Urinary bladder (tissue), 4 donors: Measurements from ENCODE around the gene KDM5D. TPM values are rescaled to one million over a fixed set of nuclear protein-coding genes. Genes with fewer than 3 reads are reported as not detected.
A peak's percentile ranks its signal among the peaks of the same experiment; 100 is the strongest.

Source experiments
- DNase-seq: peaks from one replicate; pipeline ENCODE4 v3.0.0-alpha.2; 2015; ENCODE audit errors: extremely low spot score
- H3K27ac ChIP-seq: one replicate; pipeline ENCODE4 v1.5.1; 2013; ENCODE audit warnings: low read depth, mild to moderate bottlenecking, moderate library complexity
- H3K36me3 ChIP-seq: one replicate; pipeline ENCODE4 v1.6.1; 2013; ENCODE audit warnings: mild to moderate bottlenecking, moderate library complexity; ENCODE audit not compliant: insufficient read depth
- H3K4me1 ChIP-seq: one replicate; pipeline ENCODE4 v1.6.1; 2013; ENCODE audit warnings: mild to moderate bottlenecking, moderate library complexity; ENCODE audit not compliant: insufficient read depth
- H3K4me3 ChIP-seq: one replicate; pipeline ENCODE4 v1.5.1; 2013; ENCODE audit warnings: low read depth, low read length
- WGBS: extraction: QIAGEN DNeasy Blood & Tissue Kit; methylation state at CpG from one replicate; pipeline ENCODE4 v1.1.7; 2013; 5-methylcytosine and 5-hydroxymethylcytosine counted together
- polyA plus RNA-seq: library from polyadenylated mRNA; stranded (reverse); fragments of 200-250 nt; gene quantifications from one replicate; pipeline ENCODE4 v1.2.3, GENCODE V29; 2013
- total RNA-seq: library from RNA; depleted of rRNA; stranded (reverse); fragments of >200 nt; gene quantifications from one replicate; pipeline ENCODE4 v1.2.3, GENCODE V29; 2014
- donor health status: healthy with polysubstance abuse.
- donor health status: healthy.

The KDM5D gene
- total RNA-seq (not detected), polyA plus RNA-seq (34.5 TPM)

DNA sequence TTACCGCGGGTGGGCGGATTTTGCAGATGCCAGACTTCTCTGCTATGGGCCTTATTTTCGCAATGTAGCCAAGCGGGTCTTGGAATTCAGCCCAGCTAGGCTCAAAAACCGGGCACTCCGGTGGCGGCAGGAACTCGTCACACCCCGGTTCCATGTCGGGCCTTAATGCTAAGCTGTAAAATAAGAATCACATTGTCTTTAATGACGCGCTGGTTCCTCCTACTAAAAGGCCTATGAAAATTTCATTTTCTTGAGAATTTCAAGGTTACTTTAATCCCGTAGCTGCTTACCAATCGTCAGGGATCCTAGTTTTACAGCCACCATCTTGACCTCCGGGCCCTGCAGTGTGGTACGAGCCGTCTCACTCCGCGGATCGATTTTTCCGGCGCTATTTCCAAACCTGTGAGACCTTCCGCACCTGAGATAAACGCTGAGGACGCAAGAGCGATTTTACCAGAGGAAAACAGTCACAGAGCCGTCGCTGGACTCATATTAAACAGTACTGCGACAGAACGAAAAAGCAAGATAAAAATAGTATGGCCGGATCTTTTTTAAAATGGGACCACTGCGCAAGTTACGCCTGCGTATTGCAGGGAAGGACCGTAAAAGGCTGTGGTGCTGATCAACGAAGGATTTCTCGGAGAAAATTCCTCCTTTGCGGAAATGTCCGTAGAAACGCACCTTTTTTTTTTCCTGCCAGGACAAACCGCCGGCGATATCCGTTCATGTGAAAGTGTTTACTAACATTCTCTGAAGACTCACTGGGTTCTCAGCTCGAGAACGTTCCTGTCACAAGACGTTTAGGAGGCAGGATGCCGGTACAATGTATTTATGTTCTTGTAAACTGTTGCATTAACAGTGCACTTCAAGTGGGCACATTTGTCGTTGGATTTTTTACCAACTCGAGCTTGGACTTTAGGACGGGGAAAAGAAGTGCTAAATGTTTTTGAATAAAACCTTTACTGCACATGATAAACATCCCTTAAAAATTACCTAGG lies at the start of gene KDM5D:
TSS of gene KDM5D (minus strand) at position 346 of the 998 bp plus-strand sequence. CDS start at position 154, 192 bp downstream.
- peaks cover 5% of the 10 kb centered on the region for H3K36me3 ChIP-seq
- no peaks in the 10 kb centered on the region for H3K4me1 ChIP-seq
- H3K4me3 ChIP-seq: peak within 1 kb of the TSS; percentile 64
- WGBS: under 1% methylated on average over 52 of the region's 52 CpGs
- DNase-seq: peak; percentile 47
- peak within 1 kb of the TSS; percentile 87 for H3K27ac ChIP-seq

DNA sequence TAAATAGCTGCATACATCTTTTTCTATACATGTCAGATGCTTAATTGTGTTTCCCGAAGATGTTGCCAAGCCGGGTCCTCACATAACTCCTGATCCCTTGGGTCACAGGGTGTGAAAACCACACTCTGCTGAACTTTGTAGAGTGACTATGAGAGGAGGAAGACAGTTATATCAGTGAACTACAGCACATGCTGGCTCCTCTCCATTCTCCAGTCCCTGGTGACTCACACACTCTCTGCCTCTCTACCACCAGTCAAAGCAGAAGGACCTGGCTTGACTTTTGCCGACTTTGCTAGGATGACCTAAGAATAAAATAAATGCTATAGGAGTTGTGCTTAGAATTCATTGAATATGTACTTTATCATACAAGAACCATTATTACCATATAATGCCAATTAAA lies 23.8 kb upstream of the KDM5D start:
- WGBS: 71% methylated on average over 3 of the region's 3 CpGs
- DNase-seq: no peak
- Histone ChIP-seq H3K36me3 (no peaks in the 10 kb centered on the region), H3K4me3 (no peak overlapping the region), H3K4me1 (no peaks in the 10 kb centered on the region), H3K27ac (no peak overlapping the region)

DNA sequence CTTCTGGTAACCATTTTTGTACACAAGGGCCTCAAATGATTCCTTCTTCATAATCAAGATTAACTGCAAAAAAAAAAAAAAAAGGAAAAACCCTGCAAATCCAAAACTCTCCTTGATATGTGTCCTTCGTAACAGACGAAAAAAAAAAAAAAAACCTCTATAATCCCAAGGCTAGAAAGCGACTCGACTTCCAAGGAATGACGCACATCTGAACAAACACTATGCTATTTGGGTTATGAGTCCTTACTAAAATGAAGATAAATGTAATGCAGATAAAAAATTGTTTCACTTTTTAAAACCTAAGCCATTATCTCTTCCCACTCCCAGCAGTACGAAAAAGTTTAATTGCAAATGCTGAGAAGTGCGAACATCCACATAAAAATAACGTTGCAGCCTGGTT lies 1.2 kb downstream of the KDM5D start:
- peak overlapping the region; percentile 64 for H3K4me3 ChIP-seq

DNA sequence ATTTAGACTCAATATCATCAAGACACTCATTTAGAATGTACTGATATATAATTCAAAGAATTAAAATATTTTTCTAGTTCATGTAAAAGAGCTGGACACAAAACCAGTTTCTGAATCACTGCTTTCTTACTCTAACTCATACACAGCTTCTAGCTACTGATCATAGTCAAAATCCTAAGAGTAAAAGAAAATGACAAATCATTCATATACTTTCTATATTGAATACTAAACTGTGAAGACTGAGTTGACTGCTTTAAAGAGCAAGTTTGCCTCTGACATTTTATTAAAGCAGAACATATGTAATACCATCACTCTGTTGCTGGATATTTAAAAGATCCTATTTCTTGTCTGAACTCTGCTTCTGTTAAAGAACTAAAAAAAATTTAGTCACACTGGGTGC lies 2.4 kb downstream of the KDM5D start:
- Histone ChIP-seq H3K4me3 (no peak overlapping the region), H3K36me3 (peaks cover 5% of the 10 kb centered on the region), H3K4me1 (no peaks in the 10 kb centered on the region), H3K27ac (no peak overlapping the region)
- DNase-seq: no peak

More for the DNA sequence above, 1.2 kb downstream of the KDM5D start:
- H3K36me3 ChIP-seq: peaks cover 5% of the 10 kb centered on the region
- H3K4me1 ChIP-seq: no peaks in the 10 kb centered on the region
- 47% methylated on average over 8 of the region's 8 CpGs for WGBS
- no peak overlapping the region for H3K27ac ChIP-seq
- DNase-seq: no peak

DNA sequence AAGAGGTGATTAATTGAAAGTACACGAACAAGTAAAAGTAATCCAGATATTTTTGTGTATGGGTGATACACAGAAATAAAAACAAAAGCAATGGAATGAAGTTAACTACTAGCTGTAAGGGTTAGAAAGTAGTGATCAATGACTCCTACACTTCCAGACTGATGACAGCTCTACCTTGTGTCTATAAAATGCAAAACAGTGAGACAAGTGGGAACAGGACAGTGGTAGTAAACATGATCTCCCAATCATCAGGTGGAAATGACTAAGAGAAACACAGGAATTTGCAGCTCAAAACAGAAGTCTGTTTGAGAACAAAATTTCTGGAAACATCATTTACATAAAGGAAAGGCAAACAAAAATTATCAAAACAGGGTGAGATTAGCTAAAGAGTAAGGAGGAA lies 10.1 kb downstream of the KDM5D start:
- no peak overlapping the region for H3K27ac ChIP-seq
- H3K36me3 ChIP-seq: no peaks in the 10 kb centered on the region
- WGBS: 81% methylated on average over 1 of the region's 1 CpG
- no peaks in the 10 kb centered on the region for H3K4me1 ChIP-seq
- no peak overlapping the region for H3K4me3 ChIP-seq
- DNase-seq: no peak

DNA sequence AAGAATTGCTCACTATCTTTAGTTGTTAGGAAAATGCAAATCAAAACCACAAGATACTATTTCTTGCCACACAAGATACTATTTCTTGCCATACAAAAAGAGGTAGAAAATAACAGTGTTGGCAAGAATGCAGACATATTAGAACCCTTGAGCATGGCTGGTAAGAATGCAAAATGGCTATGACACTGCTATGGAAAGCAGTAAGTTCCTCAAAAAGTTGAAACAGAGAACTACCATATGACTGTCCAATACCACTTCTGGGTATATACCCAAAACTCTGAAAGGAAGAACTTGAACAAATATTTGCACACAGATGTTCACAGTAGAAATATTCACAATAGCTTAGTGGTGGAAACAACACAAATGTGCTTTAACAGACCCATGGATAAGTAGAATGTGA lies 26.6 kb downstream of the KDM5D start:
- H3K27ac ChIP-seq: no peak overlapping the region
- no peak for DNase-seq
- no peaks in the 10 kb centered on the region for H3K4me1 ChIP-seq
- H3K36me3 ChIP-seq: peaks cover 3% of the 10 kb centered on the region
- no peak overlapping the region for H3K4me3 ChIP-seq

DNA sequence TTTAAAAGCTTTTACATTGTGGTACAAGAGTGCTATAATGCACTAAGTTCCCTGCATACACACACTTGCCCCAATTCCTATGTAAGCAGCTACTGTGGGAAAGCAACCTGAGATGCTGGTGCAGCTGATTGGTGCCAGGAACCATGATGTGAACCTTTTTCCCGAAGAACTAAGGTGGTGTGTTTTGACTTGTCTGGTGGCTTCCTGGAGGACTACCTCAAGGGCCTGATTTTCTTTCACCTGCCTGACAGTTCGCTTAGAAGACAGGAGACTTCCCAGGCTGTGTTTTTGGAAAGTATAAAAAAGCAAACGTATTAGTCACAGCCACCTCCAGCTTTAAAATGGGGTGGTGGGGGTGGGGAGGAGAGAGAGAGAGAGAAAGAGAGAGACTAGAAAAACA lies 27.4 kb downstream of the KDM5D start:
- Histone ChIP-seq H3K4me3 (no peak overlapping the region), H3K36me3 (peaks cover 3% of the 10 kb centered on the region), H3K27ac (no peak overlapping the region), H3K4me1 (no peaks in the 10 kb centered on the region)
- 89% methylated on average over 3 of the region's 3 CpGs for WGBS
- no peak for DNase-seq

DNA sequence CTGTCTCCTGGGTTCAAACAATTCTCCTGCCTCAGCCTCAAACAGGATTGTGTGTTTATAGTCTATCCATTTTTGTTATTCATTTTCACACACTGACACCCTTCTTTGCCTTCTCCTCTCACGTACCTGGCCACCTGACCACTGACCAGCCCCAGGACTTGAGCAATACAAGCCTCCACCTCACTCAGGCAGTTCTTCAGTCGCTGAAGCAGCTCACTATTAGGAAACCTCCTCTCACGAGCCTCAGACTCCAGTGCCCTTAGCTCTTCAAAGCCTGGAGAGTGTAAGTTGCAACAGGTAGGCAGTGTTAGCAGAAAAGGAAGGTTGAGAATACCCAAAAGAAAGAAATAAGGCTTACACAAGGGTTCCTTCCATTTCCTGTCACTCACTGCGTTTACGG lies 29.3 kb downstream of the KDM5D start:
- Histone ChIP-seq H3K36me3 (peaks cover 3% of the 10 kb centered on the region), H3K4me3 (no peak overlapping the region), H3K27ac (no peak overlapping the region), H3K4me1 (no peaks in the 10 kb centered on the region)
- DNase-seq: no peak
- 97% methylated on average over 5 of the region's 5 CpGs for WGBS

DNA sequence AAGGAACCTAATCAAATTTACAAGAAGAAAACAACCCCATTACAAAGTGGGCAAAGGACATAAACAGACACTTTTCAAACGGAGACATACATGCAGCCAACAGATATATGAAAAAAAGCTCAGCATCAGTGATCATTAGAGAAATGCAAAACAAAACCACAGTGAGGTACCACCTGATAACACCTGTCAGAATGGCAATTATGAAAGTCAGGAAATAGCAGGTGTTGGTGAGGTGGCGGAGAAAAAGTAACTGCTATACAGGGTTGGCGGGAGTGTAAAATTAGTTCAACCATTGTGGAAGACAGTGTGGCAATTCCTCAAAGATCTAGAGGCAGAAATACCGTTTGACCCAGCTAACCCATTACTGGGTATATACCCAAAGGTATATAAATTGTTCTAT lies 31.1 kb downstream of the KDM5D start:
- Histone ChIP-seq H3K4me1 (no peaks in the 10 kb centered on the region), H3K4me3 (no peak overlapping the region), H3K27ac (no peak overlapping the region), H3K36me3 (peaks cover 5% of the 10 kb centered on the region)
- no peak for DNase-seq
- WGBS: 91% methylated on average over 4 of the region's 4 CpGs

DNA sequence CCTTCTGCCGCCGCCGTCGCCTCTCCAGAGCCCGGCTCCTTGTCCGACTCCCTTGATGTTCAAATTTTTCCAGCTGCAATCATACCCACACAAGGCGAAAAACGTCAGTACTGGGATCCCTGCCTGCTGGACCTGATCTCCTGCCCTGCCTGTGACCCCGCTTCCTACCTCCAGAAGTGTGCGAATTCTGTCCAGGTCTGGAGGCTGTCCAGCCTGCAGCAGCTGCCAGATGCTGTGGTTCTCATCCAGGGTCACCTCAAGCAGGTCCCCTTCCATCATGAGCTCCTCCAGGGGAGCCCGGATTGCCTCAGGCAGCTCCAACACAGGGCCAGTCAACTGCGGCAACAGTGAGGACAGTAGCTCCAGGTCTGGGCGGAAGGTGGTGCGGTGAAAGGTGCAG lies 38.3 kb downstream of the KDM5D start:
- Histone ChIP-seq H3K4me3 (no peak overlapping the region), H3K4me1 (no peaks in the 10 kb centered on the region), H3K36me3 (peaks cover 2% of the 10 kb centered on the region), H3K27ac (no peak overlapping the region)
- WGBS: 91% methylated on average over 14 of the region's 14 CpGs
- DNase-seq: no peak

DNA sequence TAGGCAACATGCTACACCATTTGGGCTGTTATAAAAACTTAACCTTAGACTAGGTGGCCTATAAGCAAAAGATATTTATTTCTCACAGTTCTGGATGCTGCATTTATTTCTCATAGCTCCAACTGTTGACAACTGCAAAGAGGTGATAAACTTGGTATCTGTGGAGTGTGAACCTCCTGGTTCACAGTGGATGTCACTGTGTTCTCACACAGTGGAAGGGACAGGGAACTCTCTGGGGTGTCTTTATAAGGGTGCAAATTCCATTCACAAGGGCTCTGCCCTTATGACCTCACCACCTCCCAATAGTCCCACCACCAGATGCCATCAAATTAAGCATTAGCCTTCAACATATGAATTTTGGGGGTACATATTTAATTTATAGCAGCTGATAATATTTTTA lies 46.0 kb downstream of the KDM5D start:
- no peak overlapping the region for H3K27ac ChIP-seq
- no peak overlapping the region for H3K4me3 ChIP-seq
- no peaks in the 10 kb centered on the region for H3K4me1 ChIP-seq
- no peaks in the 10 kb centered on the region for H3K36me3 ChIP-seq
- no peak for DNase-seq

DNA sequence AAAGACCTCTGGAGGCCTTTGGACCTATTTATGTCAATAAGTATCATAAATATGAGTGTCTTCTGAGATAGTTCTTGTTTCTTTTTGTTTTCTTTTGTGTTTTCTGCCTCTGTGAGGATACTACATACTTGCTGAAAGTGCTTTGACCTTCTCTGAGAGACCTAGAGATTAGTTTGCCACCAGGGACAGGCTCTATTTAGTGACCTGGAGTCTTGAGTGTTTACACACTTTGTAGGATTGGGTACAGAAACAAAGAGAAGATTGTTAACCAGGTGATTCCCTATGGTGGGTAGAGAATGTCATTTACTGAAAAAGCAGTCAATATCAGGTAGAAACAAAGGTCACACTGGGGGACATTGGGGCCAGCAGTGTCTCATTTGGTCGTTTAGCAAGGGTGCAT lies 63.7 kb downstream of the KDM5D start:
- DNase-seq: no peak
- no peaks in the 10 kb centered on the region for H3K4me1 ChIP-seq
- 0% methylated on average over 1 of the region's 1 CpG for WGBS

More for the DNA sequence above, 63.7 kb downstream of the KDM5D start:
- Histone ChIP-seq H3K27ac (no peak overlapping the region), H3K4me3 (no peak overlapping the region), H3K36me3 (no peaks in the 10 kb centered on the region)
